ENCODE data around the gene SORBS2.

- TF ChIP-seq CTCF (IDR thresholded peaks at IDR 0.05; ENCODE audit: control extremely low read depth in 1 of 3, insufficient read depth in 1 of 3, low read depth in 1 of 3, low read length in 3 of 3) (no peak), POLR2A (IDR thresholded peaks at IDR 0.05; ENCODE audit: control extremely low read depth in 1 of 2, low read depth in 2 of 2, low read length in 2 of 2) (no peak), CHD7 (IDR thresholded peaks at IDR 0.05; ENCODE audit: insufficient replicate concordance, low read length) (no peak), USF2 (IDR thresholded peaks at IDR 0.05; ENCODE audit: low read length) (no peak), POLR2AphosphoS5 (IDR thresholded peaks at IDR 0.05; ENCODE audit: low read depth, low read length) (no peak)
These were observed 12.6 kb downstream of the SORBS2 start for GRCh38 chr4:185799442-185799841.
